Stimulated activated CD8-positive, alpha-beta memory T cell treated with anti-CD3 and anti-CD28 coated beads, Interleukin-15, amount 100 ng/mL, for 24 hours (primary cell): Measurements from ENCODE around the gene HECTD4.

Experiments
- DNase-seq: peaks from one replicate; pipeline ENCODE4 v3.0.0-alpha.2; 2020; ENCODE audit warnings: low read depth

HECTD4 gene

DNA sequence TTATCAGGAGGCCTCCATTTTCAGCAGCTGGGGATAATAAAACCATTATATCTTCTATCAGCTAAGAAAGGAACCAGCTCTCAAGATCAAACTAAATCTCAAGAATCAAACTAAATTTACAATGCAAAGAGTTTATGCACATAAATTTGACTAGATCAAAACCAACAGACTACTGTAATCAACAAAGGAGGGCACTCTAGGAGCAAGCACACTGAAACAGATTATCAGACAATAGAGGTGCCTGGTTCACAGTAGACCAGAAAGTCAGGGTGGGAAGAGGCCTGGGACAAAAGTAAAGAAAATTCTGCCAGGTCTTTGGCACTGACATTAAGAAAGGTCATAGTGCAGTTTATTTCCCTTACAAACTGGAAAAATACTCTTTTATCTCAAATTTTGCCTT is 61.0 kb downstream of the HECTD4 start:
- no peak for DNase-seq

DNA sequence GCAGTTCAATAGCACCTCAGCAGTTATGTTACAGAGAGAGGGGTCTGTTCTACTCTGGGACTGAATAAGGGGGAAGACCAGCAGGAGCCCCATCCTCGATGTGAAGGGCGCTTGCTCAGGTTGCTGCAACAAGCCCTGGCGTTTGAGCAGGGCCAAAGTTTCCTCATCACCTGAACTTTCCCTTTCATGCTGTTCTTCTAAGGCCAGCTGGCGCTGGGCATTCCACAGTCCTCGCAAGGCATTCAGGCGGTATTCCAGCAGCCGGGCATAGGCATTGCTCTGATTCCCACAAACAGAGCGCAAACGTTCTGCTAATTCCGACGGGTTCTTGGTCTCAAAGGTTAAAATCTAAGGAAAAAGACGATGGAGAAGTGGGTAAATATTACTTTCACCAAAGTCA is 62.8 kb downstream of the HECTD4 start:
- DNase-seq = no peak

DNA sequence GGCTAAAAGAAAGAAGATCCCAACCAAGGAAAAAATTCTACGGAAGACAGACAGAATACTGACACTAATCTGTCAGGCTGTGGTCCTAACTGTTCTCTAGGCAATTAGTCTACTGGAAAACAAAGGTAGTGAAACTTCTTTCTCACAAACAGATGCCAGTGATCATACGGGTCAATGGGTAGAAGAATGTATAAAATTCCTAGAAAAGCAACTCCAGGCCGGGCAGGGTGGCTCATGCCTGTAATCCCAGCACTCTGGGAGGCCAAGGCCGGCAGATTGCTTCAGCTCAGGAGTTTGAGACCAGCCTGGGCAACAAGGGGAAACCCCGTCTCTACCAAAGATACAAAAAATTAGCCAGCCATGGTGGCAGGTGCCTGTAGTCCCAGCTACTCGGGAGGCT is 64.8 kb downstream of the HECTD4 start:
- DNase-seq = no peak

DNA sequence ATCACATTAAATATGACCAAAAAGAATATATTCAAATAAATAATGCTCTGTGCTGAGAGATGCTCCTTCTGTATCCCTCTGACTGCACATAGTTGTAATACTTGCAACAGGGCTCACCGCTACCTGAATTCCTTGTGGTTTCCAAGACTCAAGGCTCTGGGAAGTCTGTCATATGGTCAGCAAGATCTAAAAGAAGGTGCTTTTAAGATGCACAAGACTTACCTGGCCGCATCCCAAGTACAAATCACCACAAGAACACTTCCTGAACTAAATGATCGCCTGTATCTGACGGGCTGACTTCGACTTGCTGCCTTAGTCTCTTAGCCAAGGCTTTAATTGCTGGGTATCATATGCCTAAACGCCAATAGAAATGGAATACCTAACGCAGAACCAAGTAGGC is 67.2 kb downstream of the HECTD4 start:
- no peak for DNase-seq

- no peak for DNase-seq
These were observed 72.4 kb downstream of the HECTD4 start for GRCh38 chr12:112309797-112310196.

DNA sequence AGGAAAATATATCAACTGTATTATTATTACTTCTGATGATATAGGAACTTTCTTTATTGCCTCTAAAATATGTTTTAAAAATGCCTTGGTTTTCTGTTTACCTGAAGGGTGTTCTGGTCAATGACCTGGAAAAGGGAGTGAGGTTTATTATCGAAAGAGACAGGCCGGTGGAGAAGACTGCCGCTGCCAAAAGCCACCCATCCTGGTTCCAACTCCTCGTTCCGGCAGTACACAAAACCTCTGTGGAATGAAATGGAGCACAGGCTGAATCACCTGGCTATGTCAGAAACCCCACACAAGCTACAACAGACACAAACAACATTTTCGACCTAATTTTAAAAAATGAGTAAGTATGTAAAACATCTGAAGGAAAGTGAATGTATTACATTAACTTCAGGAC is 73.6 kb downstream of the HECTD4 start:
- no peak for DNase-seq

GRCh38 chr12:112308161-112308560 is 74.1 kb downstream of the HECTD4 start:
- DNase-seq = no peak

- no peak for DNase-seq
These were observed 74.8 kb downstream of the HECTD4 start for GRCh38 chr12:112307317-112308011.

GRCh38 chr12:112305951-112306350 is 76.3 kb downstream of the HECTD4 start:
- no peak for DNase-seq

- DNase-seq = no peak
These were observed 77.8 kb downstream of the HECTD4 start for GRCh38 chr12:112304436-112304835.

DNA sequence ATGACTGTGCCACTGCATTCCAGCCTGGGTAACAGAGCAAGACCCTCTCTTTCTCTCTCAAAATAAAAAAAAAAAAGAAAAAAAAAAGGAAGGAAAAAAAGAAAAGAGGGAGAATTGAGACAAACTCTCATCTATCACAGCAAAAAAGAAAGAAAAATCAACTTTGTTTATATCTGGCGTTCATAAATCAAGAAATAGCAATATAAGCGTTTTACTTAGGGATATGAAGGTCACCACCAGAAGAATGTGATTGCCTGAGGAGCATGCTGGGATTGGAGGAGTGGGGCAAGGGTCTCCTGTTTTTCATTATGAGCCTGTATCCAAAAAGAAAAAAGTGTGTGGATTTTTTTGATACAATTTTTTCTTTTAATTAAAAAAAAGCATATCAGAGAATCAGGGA is 78.4 kb downstream of the HECTD4 start:
- no peak for DNase-seq

GRCh38 chr12:112303004-112303403 is 79.2 kb downstream of the HECTD4 start:
- no peak for DNase-seq

- DNase-seq = no peak
These were observed 82.5 kb downstream of the HECTD4 start for GRCh38 chr12:112299704-112300103.

DNA sequence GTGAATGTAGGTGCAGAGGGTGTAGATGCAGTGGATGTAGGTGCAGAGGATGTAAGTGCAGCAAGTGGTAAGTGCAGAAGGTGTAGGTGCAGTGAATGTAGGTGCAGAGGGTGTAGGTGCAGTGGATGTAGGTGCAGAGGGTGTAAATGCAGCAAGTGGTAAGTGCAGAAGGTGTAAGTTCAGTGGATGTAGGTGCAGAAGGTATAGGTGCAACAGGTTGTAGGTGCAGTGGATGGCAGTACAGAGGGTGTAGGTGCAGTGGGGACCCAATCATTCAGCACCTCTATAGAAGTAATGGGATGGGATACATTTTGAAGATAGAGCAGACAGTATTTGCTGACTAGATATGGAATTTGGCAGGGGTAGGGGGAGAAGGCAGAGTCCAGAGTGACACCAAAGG is 85.0 kb downstream of the HECTD4 start:
- no peak for DNase-seq

- no peak for DNase-seq
These were observed 86.0 kb downstream of the HECTD4 start for GRCh38 chr12:112296183-112296582.

GRCh38 chr12:112294793-112295192 is 87.4 kb downstream of the HECTD4 start:
- no peak for DNase-seq

GRCh38 chr12:112288638-112289037 is 93.6 kb downstream of the HECTD4 start:
- DNase-seq = no peak

DNA sequence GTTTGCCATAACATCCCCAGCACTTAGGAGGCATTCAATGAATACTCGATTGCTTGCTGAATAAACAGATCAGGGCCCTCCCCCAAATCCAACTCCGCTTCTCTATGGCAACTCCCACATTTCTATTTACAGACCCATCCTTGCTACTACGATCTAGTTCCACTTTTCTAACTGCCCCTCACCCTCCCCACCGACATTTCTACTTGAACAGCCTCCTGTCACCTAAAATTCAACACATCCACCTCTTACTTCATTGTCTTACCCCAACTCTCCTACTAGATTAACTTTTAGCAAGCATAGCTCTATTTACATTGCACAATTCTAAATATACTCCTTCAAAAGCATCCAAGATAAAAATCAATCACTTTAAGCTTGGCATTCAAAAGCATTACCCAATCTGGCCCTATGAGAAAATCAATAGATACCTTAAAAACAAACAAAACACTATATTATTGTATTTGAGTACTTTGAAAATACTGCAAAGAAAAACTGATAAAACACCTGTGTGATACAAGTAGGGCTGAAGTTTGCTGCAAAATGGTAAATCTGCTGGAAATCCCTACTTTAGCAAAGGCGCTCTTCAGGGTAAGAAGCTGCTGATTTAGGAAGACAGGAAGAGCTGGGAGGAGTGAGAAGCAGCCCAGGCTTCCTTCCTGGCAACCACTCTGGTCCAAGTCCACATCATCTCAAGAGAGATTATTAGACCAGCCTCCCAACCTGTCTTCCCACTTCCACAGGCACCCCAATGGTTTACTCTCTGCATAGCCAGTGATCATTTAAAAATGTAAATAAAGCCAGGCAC is 96.4 kb downstream of the HECTD4 start:
- no peak for DNase-seq

GRCh38 chr12:112283546-112283945 is 98.7 kb downstream of the HECTD4 start:
- DNase-seq = no peak

GRCh38 chr12:112282920-112283319 is 99.3 kb downstream of the HECTD4 start:
- DNase-seq = no peak

DNA sequence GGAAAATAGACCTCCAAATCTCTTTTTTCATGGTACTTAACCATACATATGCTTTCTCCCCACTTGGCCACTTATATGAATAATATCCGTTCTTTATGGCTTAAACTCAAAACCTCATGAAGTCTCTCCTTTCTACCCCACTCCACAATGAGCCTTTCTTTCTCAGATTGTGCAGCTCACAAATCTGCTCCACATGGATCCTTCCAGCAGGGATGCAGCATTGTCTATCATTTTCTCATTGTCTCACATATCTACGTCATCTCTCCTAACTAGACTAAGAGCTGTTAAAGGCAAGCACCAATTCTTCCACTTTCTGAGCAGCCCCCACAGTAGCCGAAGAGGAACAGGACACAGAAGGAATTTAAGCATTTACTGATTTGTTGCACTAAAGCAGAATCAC is 106.4 kb downstream of the HECTD4 start:
- no peak for DNase-seq

DNA sequence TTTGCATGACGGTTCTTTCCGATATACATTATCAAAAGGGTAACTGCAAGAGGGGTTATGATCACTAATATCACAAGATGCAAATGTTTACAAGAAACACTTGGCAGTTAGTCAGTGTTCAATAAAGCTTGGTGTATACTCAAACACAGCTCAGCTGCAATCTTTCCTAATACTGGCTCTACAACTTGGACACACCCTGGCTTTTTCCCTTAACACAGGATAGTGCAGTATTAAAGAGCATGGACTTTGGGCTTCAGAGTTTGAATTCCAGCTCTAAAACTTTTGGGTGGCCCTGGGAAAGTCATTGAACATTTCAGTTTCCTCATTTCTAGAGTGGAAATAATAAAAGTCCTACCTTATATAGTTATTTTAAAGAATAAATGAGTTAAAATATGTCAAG is 107.0 kb downstream of the HECTD4 start:
- no peak for DNase-seq

DNA sequence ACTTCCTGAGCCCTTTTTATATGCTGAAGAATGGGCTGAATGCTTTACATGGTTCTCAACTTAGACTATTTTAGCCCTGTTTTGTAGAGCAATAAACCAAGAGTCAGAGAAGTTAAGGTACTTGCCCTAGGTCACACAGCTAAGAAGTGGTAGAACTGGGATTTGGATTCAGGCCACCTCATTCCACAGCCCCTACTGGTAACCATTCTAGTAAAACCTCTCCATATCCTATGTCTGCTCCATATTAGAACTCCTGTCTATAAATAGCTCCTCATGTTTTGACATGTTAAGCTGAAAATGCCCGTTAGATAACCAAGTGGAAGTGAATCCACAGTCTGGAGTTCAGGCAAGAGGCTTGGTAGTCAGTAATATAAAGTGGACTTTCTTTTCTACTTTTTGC is 111.6 kb downstream of the HECTD4 start:
- no peak for DNase-seq

DNA sequence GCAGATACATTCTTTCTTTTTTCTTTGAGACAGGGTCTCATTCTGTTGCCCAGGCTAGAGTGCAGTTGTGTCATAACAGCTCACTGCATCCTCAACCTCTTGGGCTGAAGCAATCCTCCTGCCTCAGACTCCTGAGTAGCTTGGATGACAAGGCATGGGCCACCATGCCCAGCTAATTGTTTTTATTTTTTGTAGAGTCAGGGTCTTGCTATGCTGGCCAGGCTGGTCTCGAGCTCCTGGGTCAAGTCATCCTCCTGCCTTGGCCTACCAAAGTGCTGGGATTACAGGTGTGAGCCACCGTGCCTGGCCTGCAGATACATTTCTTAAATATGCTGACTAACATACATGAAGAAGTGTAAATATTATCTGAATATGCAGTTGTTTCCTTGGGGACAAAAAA is 115.8 kb downstream of the HECTD4 start:
- no peak for DNase-seq
